Progenitor cell of endocrine pancreas (in vitro differentiated cells): Measurements from ENCODE around the gene CD82. TPM values are rescaled to one million over a fixed set of nuclear protein-coding genes. Genes with fewer than 3 reads are reported as not detected.

Experiments used
- DNase-seq: peaks from one replicate; pipeline ENCODE4 v3.0.0; 2021; ENCODE audit warnings: low spot score; ENCODE audit not compliant: unreplicated experiment
- H3K27ac Mint-ChIP-seq: 2 replicates; pipeline ENCODE4 v1.8.0; 2021; ENCODE audit warnings: mild to moderate bottlenecking, moderate library complexity, mixed read lengths
- H3K27me3 Mint-ChIP-seq: 2 replicates; pipeline ENCODE4 v1.8.0; 2021; ENCODE audit warnings: mixed read lengths
- H3K36me3 Mint-ChIP-seq: 2 replicates; pipeline ENCODE4 v1.8.0; 2022; ENCODE audit warnings: mixed read lengths; ENCODE audit not compliant: insufficient read depth
- H3K4me1 Mint-ChIP-seq: 2 replicates; pipeline ENCODE4 v1.8.0; 2021; ENCODE audit warnings: low read depth, mixed read lengths
- H3K4me3 Mint-ChIP-seq: 2 replicates; pipeline ENCODE4 v1.8.0; 2021; ENCODE audit warnings: low read depth, mild to moderate bottlenecking, moderate library complexity, mixed read lengths
- H3K9me3 Mint-ChIP-seq: 2 replicates; pipeline ENCODE4 v1.8.0; 2021; ENCODE audit warnings: low read depth, mixed read lengths
- CTCF ChIP-seq: fragments of 200-600 bp; sonication (generic); IDR thresholded peaks from one replicate; pipeline ENCODE4 v1.5.0; 2021; ENCODE audit warnings: antibody characterized with exemption, mild to moderate bottlenecking; ENCODE audit not compliant: unreplicated experiment
- total RNA-seq: library from RNA; stranded (reverse); gene quantifications from 2 replicates; pipeline ENCODE4 v1.2.1, GENCODE V29; 2021

CD82 gene
- total RNA-seq, 1 donor from 2014 or later, result 9.3 TPM

GRCh38 chr11:44609783-44610155 lies 44.3 kb downstream of the CD82 start:
- no peak overlapping the region for H3K27ac Mint-ChIP-seq
- H3K4me3 Mint-ChIP-seq, result no peak overlapping the region
- peaks cover 4% of the 10 kb centered on the region for H3K4me1 Mint-ChIP-seq
- no peak for TF ChIP-seq CTCF
- no peaks in the 10 kb centered on the region for H3K9me3 Mint-ChIP-seq
- H3K36me3 Mint-ChIP-seq, result no peaks in the 10 kb centered on the region
- DNase-seq, result no peak
- H3K27me3 Mint-ChIP-seq, result peaks cover 7% of the 10 kb centered on the region

GRCh38 chr11:44610186-44610955 lies 44.9 kb downstream of the CD82 start:
- H3K9me3 Mint-ChIP-seq, result no peaks in the 10 kb centered on the region
- peaks cover 7% of the 10 kb centered on the region for H3K27me3 Mint-ChIP-seq
- H3K4me1 Mint-ChIP-seq, result peaks cover 4% of the 10 kb centered on the region
- H3K4me3 Mint-ChIP-seq, result no peak overlapping the region
- no peak for TF ChIP-seq CTCF
- no peaks in the 10 kb centered on the region for H3K36me3 Mint-ChIP-seq
- H3K27ac Mint-ChIP-seq, result no peak overlapping the region
- no peak for DNase-seq

- Mint-ChIP-seq H3K4me1 (peaks cover 4% of the 10 kb centered on the region), H3K9me3 (no peaks in the 10 kb centered on the region), H3K36me3 (no peaks in the 10 kb centered on the region), H3K4me3 (no peak overlapping the region), H3K27ac (no peak overlapping the region), H3K27me3 (peaks cover 7% of the 10 kb centered on the region)
- no peak for TF ChIP-seq CTCF
- no peak for DNase-seq
These were observed 45.6 kb downstream of the CD82 start for GRCh38 chr11:44611088-44611487.

- H3K27me3 Mint-ChIP-seq, result peaks cover 7% of the 10 kb centered on the region
- no peaks in the 10 kb centered on the region for H3K9me3 Mint-ChIP-seq
- no peak overlapping the region for H3K4me3 Mint-ChIP-seq
- peaks cover 4% of the 10 kb centered on the region for H3K4me1 Mint-ChIP-seq
- no peak for TF ChIP-seq CTCF
- H3K36me3 Mint-ChIP-seq, result no peaks in the 10 kb centered on the region
- no peak overlapping the region for H3K27ac Mint-ChIP-seq
- DNase-seq, result no peak
These were observed 46.4 kb downstream of the CD82 start for GRCh38 chr11:44611687-44612434.

- Mint-ChIP-seq H3K27ac (no peak overlapping the region), H3K36me3 (no peaks in the 10 kb centered on the region), H3K27me3 (peaks cover 10% of the 10 kb centered on the region), H3K4me3 (no peak overlapping the region), H3K9me3 (no peaks in the 10 kb centered on the region), H3K4me1 (peaks cover 2% of the 10 kb centered on the region)
- DNase-seq, result no peak
- TF ChIP-seq CTCF, result no peak
These were observed 47.7 kb downstream of the CD82 start for GRCh38 chr11:44613153-44613552.
